HepG2 (cell line): ENCODE measurements around the gene GOLGA8Q. TPM values are rescaled to one million over a fixed set of nuclear protein-coding genes. Genes with fewer than 3 reads are reported as not detected.
"Not testable (repeated sequence)": the region's sequence is repeated elsewhere in the genome, so short reads cannot be mapped to it uniquely, and the experiment has no call there.

Experiments
- ATAC-seq: fragments of 200-7000 bp; cut with Tn5 transposase; 3 replicates; pipeline ENCODE4 v1.9.1; 2020; ENCODE audit warnings: mild to moderate bottlenecking, moderate library complexity
- BruUV-seq: library from RNA; stranded (reverse); fragments of 400-500 nt; replicated peaks from 2 replicates; lab custom pipeline; 2021; lab: Mats Ljungman, UMichigan
- CTCF ChIA-PET: fragments of 300-600 bp; formaldehyde crosslinking; extraction: SDS; loops from one replicate; lab custom pipeline; 2021; ENCODE audit warnings: low total read pairs, inconsistent platforms, low intra/inter-chr PET ratio; lab: Yijun Ruan, JAX
- POLR2A ChIA-PET: fragments of 350-600 bp; sonication (Branson Sonifier 250); formaldehyde crosslinking; loops from one replicate; lab custom pipeline; 2020; ENCODE audit warnings: antibody characterized with exemption, inconsistent platforms; lab: Yijun Ruan, JAX
- DNase-seq: peaks from one replicate; pipeline ENCODE4 v3.0.0-alpha.2; 2015; ENCODE audit warnings: low spot score
- FAIRE-seq: peaks from 3 replicates; lab custom pipeline; 2011; peaks lifted over from hg19 to GRCh38; lab: Jason Lieb, UNC
- H2AFZ ChIP-seq: one replicate; pipeline ENCODE4 v1.6.1; 2011; ENCODE audit warnings: low read length, inconsistent platforms
- H3K27ac ChIP-seq: fragments of 300-600 bp; 3 replicates; pipeline ENCODE4 v1.8.0; 2011; ENCODE audit warnings: mixed run types, mild to moderate bottlenecking, mixed read lengths, low read length, inconsistent platforms; ENCODE audit not compliant: insufficient read depth; ENCODE audit errors: extremely low read length
- H3K27me3 ChIP-seq, 2 experiments: fragments of 200-600 bp in 1 of 2; 2 replicates in 1 of 2; 3 replicates in 1 of 2; pipeline versions ENCODE4 v1.6.0 to v1.8.0; 2011; ENCODE audit warnings: low read length in 2 of 2, mild to moderate bottlenecking in 2 of 2, moderate library complexity in 2 of 2, inconsistent platforms in 1 of 2; ENCODE audit not compliant: insufficient read depth in 2 of 2, control insufficient read depth in 1 of 2
- H3K36me3 ChIP-seq, 2 experiments: fragments of 200-600 bp in 1 of 2; replicated peaks in 1 of 2; 2 replicates in 1 of 2; 3 replicates in 1 of 2; pipeline versions ENCODE4 v1.5.1 to v1.8.0; 2011; ENCODE audit warnings: low read length in 2 of 2, inconsistent platforms in 1 of 2; ENCODE audit not compliant: insufficient read depth in 2 of 2, control insufficient read depth in 1 of 2
- H3K4me1 ChIP-seq: 2 replicates; pipeline ENCODE4 v1.5.1; 2012; ENCODE audit warnings: low read length, inconsistent platforms; ENCODE audit not compliant: insufficient read depth
- H3K4me2 ChIP-seq: 2 replicates; pipeline ENCODE4 v1.6.0; 2011; ENCODE audit warnings: low read depth, low read length, inconsistent platforms
- H3K4me3 ChIP-seq, 3 experiments: fragments of 200-600 bp in 1 of 3; sonication (generic), shearing (Covaris generic) in 1 of 3; replicated peaks in 1 of 3; 2 replicates each; pipeline ENCODE4 v1.5.1; 2011 to 2016; ENCODE audit warnings: low read length in 3 of 3, inconsistent platforms in 2 of 3, low read depth in 2 of 3, mild to moderate bottlenecking in 2 of 3, control low read depth in 1 of 3, mixed read lengths in 1 of 3; ENCODE audit not compliant: insufficient read depth in 1 of 3
- H3K79me2 ChIP-seq: one replicate; pipeline ENCODE4 v1.6.1; 2011; ENCODE audit warnings: low read length, inconsistent platforms; ENCODE audit not compliant: insufficient read depth
- H3K9ac ChIP-seq: 2 replicates; pipeline ENCODE4 v1.6.0; 2011; ENCODE audit warnings: mild to moderate bottlenecking, low read depth, low read length, inconsistent platforms; ENCODE audit not compliant: insufficient read depth
- H3K9me3 ChIP-seq: 2 replicates; pipeline ENCODE4 v1.5.1; 2012; ENCODE audit warnings: mild to moderate bottlenecking, low read length
- H4K20me1 ChIP-seq: 2 replicates; pipeline ENCODE4 v1.6.0; 2011; ENCODE audit warnings: inconsistent platforms, mild to moderate bottlenecking, low read length, moderate library complexity; ENCODE audit not compliant: insufficient read depth
- WGBS: methylation state at CpG from one replicate; pipeline ENCODE4 v1.1.6; 2017; ENCODE audit warnings: low lambda C conversion rate; 5-methylcytosine and 5-hydroxymethylcytosine counted together
- in situ Hi-C: cut with HindIII; loops from 2 replicates; pipeline ENCODE4 v1.10.0; 2017; ENCODE audit warnings: low pct_unique_long_range_greater_than_20kb; ENCODE audit not compliant: extremely low pct_ligation_motif_present
- intact Hi-C: fragments of 100-400 bp; cut with micrococcal nuclease; formaldehyde crosslinking; loops from one replicate; pipeline ENCODE4 v1.10.0; 2022; ENCODE audit not compliant: unreplicated experiment
- polyA plus RNA-seq, 8 experiments: library from polyadenylated mRNA; depleted of rRNA in 3 of 8; stranded (reverse) in 7 of 8; unstranded in 1 of 8; fragments of >200 nt; fragmentation: Illumina TruSeq in 4 of 8; extraction: Trizol in 4 of 8; gene quantifications; 2 replicates each; pipeline versions ENCODE4 v1.2.1 to v1.2.3, GENCODE V29; 2011 to 2016; ENCODE audit warnings: low read depth in 4 of 8, missing spikeins in 1 of 8, mixed read lengths in 1 of 8; ENCODE audit not compliant: insufficient read depth in 1 of 8
- total RNA-seq, 5 experiments: library from RNA; depleted of rRNA; stranded (reverse); fragments of >200 nt; fragmentation: Illumina TruSeq; extraction: Trizol; gene quantifications; 2 replicates each; pipeline ENCODE4 v1.2.3, GENCODE V29; 2016; ENCODE audit warnings: low read depth in 1 of 5

GOLGA8Q gene
- total and polyA plus RNA-seq, 2 of the 13 experiments (the other 11 are each of a cell fraction or from before 2014, with no cell fraction given): 0.09 TPM; not detected in 1

- WGBS: no CpG with 5 or more reads among the region's 6 CpGs
- DNase-seq, H3K27me3 ChIP-seq, H3K27ac ChIP-seq, intact Hi-C loops, H4K20me1 ChIP-seq, CTCF ChIA-PET, BruUV-seq, H3K4me3 ChIP-seq, H3K4me2 ChIP-seq, H3K9me3 ChIP-seq, FAIRE-seq, H3K79me2 ChIP-seq, H3K4me1 ChIP-seq, H2AFZ ChIP-seq, H3K9ac ChIP-seq, POLR2A ChIA-PET, H3K36me3 ChIP-seq, in situ Hi-C loops: not testable (repeated sequence)
- ATAC-seq: peak; percentile 81
These were observed 15.1 kb downstream of the GOLGA8Q start for GRCh38 chr15:30566949-30567348.

GRCh38 chr15:30573012-30573491, 21.2 kb downstream of the GOLGA8Q start:
- CTCF ChIA-PET, in situ Hi-C loops, H3K79me2 ChIP-seq, DNase-seq, H3K4me2 ChIP-seq, H3K9ac ChIP-seq, H3K9me3 ChIP-seq, H3K27me3 ChIP-seq, FAIRE-seq, H3K36me3 ChIP-seq, H3K27ac ChIP-seq, intact Hi-C loops, H3K4me3 ChIP-seq, H3K4me1 ChIP-seq, H4K20me1 ChIP-seq, POLR2A ChIA-PET, H2AFZ ChIP-seq: not testable (repeated sequence)
- no CpG with 5 or more reads among the region's 38 CpGs for WGBS
- ATAC-seq: peak; percentile 87
- BruUV-seq: TSS peak; percentile 62

GRCh38 chr15:30579394-30579970, 27.6 kb downstream of the GOLGA8Q start:
- H3K27ac ChIP-seq, H3K4me1 ChIP-seq, H3K4me2 ChIP-seq, H3K36me3 ChIP-seq, H2AFZ ChIP-seq, BruUV-seq, H3K27me3 ChIP-seq, POLR2A ChIA-PET, H3K9ac ChIP-seq, H3K79me2 ChIP-seq, H3K4me3 ChIP-seq, H4K20me1 ChIP-seq, intact Hi-C loops, DNase-seq, H3K9me3 ChIP-seq, FAIRE-seq, ATAC-seq, in situ Hi-C loops, CTCF ChIA-PET: not testable (repeated sequence)
- no CpG with 5 or more reads among the region's 6 CpGs for WGBS

- ATAC-seq, BruUV-seq, H3K27ac ChIP-seq, H3K9me3 ChIP-seq, H3K4me2 ChIP-seq, in situ Hi-C loops, H3K36me3 ChIP-seq, H4K20me1 ChIP-seq, intact Hi-C loops, H3K27me3 ChIP-seq, H3K79me2 ChIP-seq, POLR2A ChIA-PET, H3K9ac ChIP-seq, FAIRE-seq, H3K4me3 ChIP-seq, H3K4me1 ChIP-seq, CTCF ChIA-PET, DNase-seq, H2AFZ ChIP-seq: not testable (repeated sequence)
- WGBS: no CpG with 5 or more reads among the region's 4 CpGs
These were observed 28.9 kb downstream of the GOLGA8Q start for GRCh38 chr15:30580716-30581115.
